RWPE2 (cell line): ENCODE data around the gene EVL.

ENCODE experiments used
- ATAC-seq: fragments of 200-7000 bp; cut with Tn5 transposase; 3 replicates; pipeline ENCODE4 v1.9.1; 2021; ENCODE audit warnings: low read depth
- DNase-seq: peaks from one replicate; pipeline ENCODE4 v3.0.0-alpha.2; 2020; ENCODE audit warnings: low spot score
- H3K27ac ChIP-seq: fragments of 450-650 bp; 2 replicates; pipeline ENCODE4 v1.5.1; 2017; ENCODE audit warnings: mild to moderate bottlenecking; ENCODE audit not compliant: poor library complexity, severe bottlenecking
- H3K27me3 ChIP-seq: fragments of 250-450 bp; sonication (Bioruptor Pico); 2 replicates; pipeline ENCODE4 v1.5.1; 2021; ENCODE audit warnings: mild to moderate bottlenecking, moderate library complexity; ENCODE audit not compliant: insufficient read depth, poor library complexity, severe bottlenecking
- H3K36me3 ChIP-seq: fragments of 250-450 bp; sonication (Bioruptor Pico); 2 replicates; pipeline ENCODE4 v1.5.1; 2020; ENCODE audit warnings: low read depth, mild to moderate bottlenecking, moderate library complexity
- H3K4me1 ChIP-seq: fragments of 250-450 bp; sonication (Bioruptor Pico); 2 replicates; pipeline ENCODE4 v1.5.1; 2021; ENCODE audit warnings: mild to moderate bottlenecking, moderate library complexity; ENCODE audit not compliant: insufficient read depth, poor library complexity, severe bottlenecking
- H3K4me3 ChIP-seq: fragments of 250-450 bp; sonication (Bioruptor Pico); 2 replicates; pipeline ENCODE4 v1.5.1; 2021; ENCODE audit warnings: mild to moderate bottlenecking, moderate library complexity; ENCODE audit not compliant: severe bottlenecking
- H3K9me3 ChIP-seq: fragments of 250-450 bp; sonication (Bioruptor Pico); 2 replicates; pipeline ENCODE4 v1.5.1; 2021; ENCODE audit warnings: mild to moderate bottlenecking, moderate library complexity; ENCODE audit not compliant: severe bottlenecking
- CTCF ChIP-seq: fragments of 450-650 bp; IDR thresholded peaks from one replicate; pipeline ENCODE4 v1.5.1; 2017; ENCODE audit warnings: mild to moderate bottlenecking, moderate library complexity; ENCODE audit not compliant: poor library complexity, severe bottlenecking

EVL gene

GRCh38 chr14:100134586-100134985 is 69.4 kb downstream of the EVL start:
- Histone ChIP-seq H3K9me3 (no peaks in the 10 kb centered on the region), H3K4me1 (no peaks in the 10 kb centered on the region), H3K4me3 (no peak overlapping the region), H3K27ac (no peak overlapping the region), H3K27me3 (no peaks in the 10 kb centered on the region), H3K36me3 (peaks cover 3% of the 10 kb centered on the region; the same call in 1 of the 2 replicates)
- ATAC-seq (no peak), DNase-seq (no peak)
- no peak for TF ChIP-seq CTCF

- Histone ChIP-seq H3K9me3 (no peaks in the 10 kb centered on the region), H3K36me3 (peaks cover 3% of the 10 kb centered on the region; the same call in 1 of the 2 replicates), H3K27ac (no peak overlapping the region), H3K4me1 (no peaks in the 10 kb centered on the region), H3K4me3 (no peak overlapping the region), H3K27me3 (no peaks in the 10 kb centered on the region)
- ATAC-seq (no peak), DNase-seq (no peak)
- TF ChIP-seq CTCF, result no peak
These were observed 69.9 kb downstream of the EVL start for GRCh38 chr14:100135073-100135472.

DNA sequence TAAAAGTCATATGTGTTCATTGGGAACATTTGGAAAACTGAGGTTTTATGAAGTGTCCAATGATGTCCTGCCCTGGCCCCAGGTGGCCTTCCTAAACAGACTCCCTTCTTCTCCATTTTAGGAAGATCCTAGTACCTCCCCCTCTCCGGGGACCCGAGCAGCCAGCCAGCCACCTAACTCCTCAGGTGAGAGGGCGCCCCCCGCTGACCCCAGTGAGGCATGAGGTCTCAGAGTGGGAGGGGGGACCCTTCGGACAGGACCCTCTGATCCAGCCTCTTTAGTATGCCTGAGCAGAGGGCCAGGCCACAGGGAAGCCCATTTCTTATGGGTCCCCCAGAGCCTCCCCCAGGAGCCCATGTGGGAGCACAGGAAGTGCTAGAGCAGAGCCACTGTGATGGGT is 70.6 kb downstream of the EVL start:
- peaks cover 3% of the 10 kb centered on the region; the same call in 1 of the 2 replicates for H3K36me3 ChIP-seq
- no peak for TF ChIP-seq CTCF
- H3K4me3 ChIP-seq, result no peak overlapping the region
- no peak overlapping the region for H3K27ac ChIP-seq
- no peaks in the 10 kb centered on the region for H3K4me1 ChIP-seq
- DNase-seq, result no peak
- no peaks in the 10 kb centered on the region for H3K27me3 ChIP-seq
- no peak for ATAC-seq
- no peaks in the 10 kb centered on the region for H3K9me3 ChIP-seq

- no peak for ATAC-seq
- peaks cover 3% of the 10 kb centered on the region; the same call in 1 of the 2 replicates for H3K36me3 ChIP-seq
These were observed 72.0 kb downstream of the EVL start for GRCh38 chr14:100137173-100137572.

More at GRCh38 chr14:100137173-100137572, 72.0 kb downstream of the EVL start:
- H3K4me1 ChIP-seq, result no peaks in the 10 kb centered on the region
- H3K4me3 ChIP-seq, result no peak overlapping the region
- H3K9me3 ChIP-seq, result no peaks in the 10 kb centered on the region
- no peaks in the 10 kb centered on the region for H3K27me3 ChIP-seq
- H3K27ac ChIP-seq, result no peak overlapping the region
- DNase-seq, result no peak
- no peak for TF ChIP-seq CTCF
